Caco-2 (cell line): Measurements from ENCODE around the gene COL9A3. TPM values are rescaled to one million over a fixed set of nuclear protein-coding genes. Genes with fewer than 3 reads are reported as not detected.
"Not testable (repeated sequence)": the region's sequence is repeated elsewhere in the genome, so short reads cannot be mapped to it uniquely, and the experiment has no call there.

Experiments used
- BruUV-seq: library from RNA; stranded (reverse); fragments of 400-500 nt; replicated peaks from 2 replicates; lab custom pipeline; 2021; lab: Mats Ljungman, UMichigan
- CTCF ChIA-PET: fragments of 300-600 bp; sonication (Branson Sonifier 250); formaldehyde crosslinking; loops from one replicate; lab custom pipeline; 2022; ENCODE audit warnings: antibody characterized with exemption; lab: Charles Lee
- POLR2A ChIA-PET: fragments of 300-600 bp; sonication (Branson Sonifier 250); formaldehyde crosslinking; loops from one replicate; lab custom pipeline; 2022; ENCODE audit warnings: antibody characterized with exemption; lab: Charles Lee
- DNase-seq, 2 experiments: peaks; one replicate each; pipeline versions ENCODE4 v3.0.0 to v3.0.0-alpha.2; 2020 to 2022
- H3K27me3 ChIP-seq: replicated peaks from 2 replicates; pipeline ENCODE4 v1.6.0; 2011; ENCODE audit warnings: low read length; ENCODE audit not compliant: control insufficient read depth, insufficient read depth
- H3K36me3 ChIP-seq: 2 replicates; pipeline ENCODE4 v1.5.1; 2011; ENCODE audit warnings: low read length; ENCODE audit not compliant: control insufficient read depth, insufficient read depth
- H3K4me1 ChIP-seq: fragments of 250-450 bp; sonication (Bioruptor Pico); 2 replicates; pipeline ENCODE4 v1.5.1; 2020; ENCODE audit warnings: mild to moderate bottlenecking
- H3K4me3 ChIP-seq: 2 replicates; pipeline ENCODE4 v1.5.1; 2011; ENCODE audit warnings: low read depth, mild to moderate bottlenecking, control low read depth, low read length
- H3K9me3 ChIP-seq: fragments of 250-450 bp; sonication (Bioruptor Pico); 2 replicates; pipeline ENCODE4 v1.5.1; 2020; ENCODE audit warnings: mild to moderate bottlenecking, moderate library complexity
- H3K27ac Mint-ChIP-seq: one replicate; pipeline ENCODE4 v1.8.0; 2022; ENCODE audit warnings: mixed read lengths; ENCODE audit not compliant: unreplicated experiment
- H3K27me3 Mint-ChIP-seq: one replicate; pipeline ENCODE4 v1.8.0; 2022; ENCODE audit warnings: mixed read lengths; ENCODE audit not compliant: insufficient read depth, unreplicated experiment
- H3K36me3 Mint-ChIP-seq: one replicate; pipeline ENCODE4 v1.8.0; 2022; ENCODE audit warnings: mild to moderate bottlenecking, mixed read lengths; ENCODE audit not compliant: insufficient read depth, unreplicated experiment
- H3K4me1 Mint-ChIP-seq: one replicate; pipeline ENCODE4 v1.8.0; 2022; ENCODE audit warnings: low read depth, mixed read lengths; ENCODE audit not compliant: unreplicated experiment
- H3K4me3 Mint-ChIP-seq: one replicate; pipeline ENCODE4 v1.8.0; 2022; ENCODE audit warnings: mild to moderate bottlenecking, moderate library complexity, mixed read lengths; ENCODE audit not compliant: unreplicated experiment
- H3K9me3 Mint-ChIP-seq: one replicate; pipeline ENCODE4 v1.8.0; 2022; ENCODE audit warnings: mixed read lengths; ENCODE audit not compliant: unreplicated experiment
- CTCF ChIP-seq, 2 experiments: fragments of 200-600 bp in 1 of 2; IDR thresholded peaks; 1 replicate in 1 of 2; 2 replicates in 1 of 2; pipeline versions ENCODE4 v1.5.1 to v1.8.0; 2011 to 2022; ENCODE audit warnings: antibody characterized with exemption in 1 of 2, control low read depth in 1 of 2, inconsistent platforms in 1 of 2, low read depth in 1 of 2, low read length in 1 of 2, mild to moderate bottlenecking in 1 of 2, moderate library complexity in 1 of 2; ENCODE audit not compliant: insufficient read depth in 1 of 2, severe bottlenecking in 1 of 2, unreplicated experiment in 1 of 2
- intact Hi-C: fragments of 100-400 bp; cut with micrococcal nuclease; formaldehyde crosslinking; loops from one replicate; pipeline ENCODE4 v1.10.0; 2022; ENCODE audit not compliant: unreplicated experiment
- total RNA-seq: library from RNA; stranded (reverse); gene quantifications from 2 replicates; pipeline ENCODE4 v1.2.3, GENCODE V29; 2022

Gene COL9A3
- total RNA-seq, 1 experiment from 2014 or later, result 6.4 TPM

- Mint-ChIP-seq H3K4me3 (no peak overlapping the region), H3K36me3 (peaks cover 14% of the 10 kb centered on the region), H3K4me1 (no peaks in the 10 kb centered on the region), H3K27ac (no peak overlapping the region), H3K27me3 (no peaks in the 10 kb centered on the region), H3K9me3 (no peaks in the 10 kb centered on the region)
- intact Hi-C loops, result no loop called here
- H3K9me3 ChIP-seq, result no peaks in the 10 kb centered on the region
- CTCF ChIA-PET, result no interaction called here
- no peaks in the 10 kb centered on the region for H3K27me3 ChIP-seq
- BruUV-seq, result no TSS peak
- H3K36me3 ChIP-seq, result no peaks in the 10 kb centered on the region
- H3K4me3 ChIP-seq, result no peak overlapping the region
- no peak for TF ChIP-seq CTCF (IDR thresholded peaks at IDR 0.05; ENCODE audit: insufficient read depth in 1 of 2, low read depth in 1 of 2, low read length in 1 of 2, severe bottlenecking in 1 of 2, unreplicated experiment in 1 of 2)
- DNase-seq, result no peak
- H3K4me1 ChIP-seq, result no peaks in the 10 kb centered on the region
- POLR2A ChIA-PET, result no interaction called here
Observed at GRCh38 chr20:62852841-62853240, 36.0 kb downstream of the COL9A3 start.

DNA sequence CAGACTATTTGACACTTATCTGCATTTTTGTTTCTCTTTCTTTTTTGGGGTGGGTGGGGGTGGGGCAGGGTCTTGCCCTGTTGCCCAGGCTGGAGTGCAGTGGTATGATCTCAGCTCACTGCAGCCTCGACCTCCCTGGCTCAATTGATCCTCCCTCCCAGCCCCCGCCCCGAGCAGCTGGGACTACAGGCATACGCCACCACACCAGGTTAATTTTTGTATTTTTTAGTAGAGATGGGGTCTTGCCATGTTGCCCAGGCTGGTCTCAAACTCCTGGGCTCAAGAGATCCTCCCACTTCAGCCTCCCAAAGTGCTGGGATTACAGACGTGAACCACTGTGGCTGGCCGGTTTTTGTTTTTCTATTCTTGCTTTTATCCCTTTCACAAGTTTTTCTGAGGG, 36.5 kb downstream of the COL9A3 start:
- POLR2A ChIA-PET, BruUV-seq: not testable (repeated sequence)

DNA sequence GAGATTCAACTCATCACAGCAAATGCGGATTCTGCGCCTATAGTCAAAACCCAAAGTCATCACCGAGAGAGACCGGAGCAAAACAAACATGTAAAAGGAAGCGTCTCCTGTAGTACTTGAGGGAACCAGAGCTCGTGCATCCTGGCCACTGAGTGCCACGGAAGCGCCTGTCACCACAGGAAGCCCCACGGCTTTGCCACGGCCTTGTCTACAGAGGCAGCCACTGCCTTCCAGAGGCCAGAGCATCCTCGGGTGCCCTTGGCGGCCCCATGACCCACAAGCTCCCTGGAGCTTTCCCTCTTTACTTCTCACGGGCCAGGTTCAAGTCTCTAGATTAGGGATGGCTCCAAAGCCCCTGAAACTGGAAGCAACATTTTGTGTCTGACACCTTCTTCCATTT, 37.3 kb downstream of the COL9A3 start:
- H3K4me1 ChIP-seq, result no peaks in the 10 kb centered on the region
- POLR2A ChIA-PET, result no interaction called here
- Mint-ChIP-seq H3K27ac (no peak overlapping the region), H3K4me1 (no peaks in the 10 kb centered on the region), H3K36me3 (peaks cover 12% of the 10 kb centered on the region), H3K27me3 (no peaks in the 10 kb centered on the region), H3K9me3 (no peaks in the 10 kb centered on the region), H3K4me3 (no peak overlapping the region)
- CTCF ChIA-PET, result interaction anchor here (0.5 kb wide), 1 partner anchor 46 kb away, joined by 3 read pairs; no protein-coding TSS in a partner anchor
- H3K36me3 ChIP-seq, result no peaks in the 10 kb centered on the region
- DNase-seq, result no peak
- H3K9me3 ChIP-seq, result no peaks in the 10 kb centered on the region
- no TSS peak for BruUV-seq
- H3K4me3 ChIP-seq, result no peak overlapping the region
- no peak for TF ChIP-seq CTCF (IDR thresholded peaks at IDR 0.05; ENCODE audit: insufficient read depth in 1 of 2, low read depth in 1 of 2, low read length in 1 of 2, severe bottlenecking in 1 of 2, unreplicated experiment in 1 of 2)
- no peaks in the 10 kb centered on the region for H3K27me3 ChIP-seq
- intact Hi-C loops, result no loop called here

More for the DNA sequence above, 36.5 kb downstream of the COL9A3 start:
- DNase-seq, H3K27me3 ChIP-seq, H3K9me3 Mint-ChIP-seq, H3K36me3 ChIP-seq, H3K27me3 Mint-ChIP-seq, H3K9me3 ChIP-seq, H3K4me1 ChIP-seq, intact Hi-C loops, H3K4me3 Mint-ChIP-seq, H3K27ac Mint-ChIP-seq, H3K4me3 ChIP-seq, CTCF ChIA-PET, H3K4me1 Mint-ChIP-seq: not testable (repeated sequence)
- peaks cover 12% of the 10 kb centered on the region for H3K36me3 Mint-ChIP-seq

DNA sequence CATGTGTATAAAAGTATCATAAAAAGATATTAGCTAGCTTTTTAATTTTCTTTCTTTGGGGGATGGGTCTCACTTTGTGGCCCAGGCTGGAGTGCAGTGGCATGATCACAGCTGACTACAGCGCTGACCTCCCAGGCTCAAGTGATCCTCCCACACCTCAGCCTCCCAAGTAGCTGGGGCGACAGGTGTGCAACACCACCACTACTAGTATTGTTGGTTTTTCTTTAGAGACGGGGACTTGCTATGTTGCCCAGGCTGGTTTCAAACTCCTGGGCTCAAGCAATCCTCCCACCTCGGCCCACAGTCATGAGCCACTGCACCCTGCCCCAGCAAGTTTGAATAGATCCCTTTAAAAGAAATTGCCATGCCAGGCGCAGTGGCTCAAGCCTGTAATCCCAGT, 38.3 kb downstream of the COL9A3 start:
- no peak for TF ChIP-seq CTCF (IDR thresholded peaks at IDR 0.05; ENCODE audit: insufficient read depth in 1 of 2, low read depth in 1 of 2, low read length in 1 of 2, severe bottlenecking in 1 of 2, unreplicated experiment in 1 of 2)
- no peaks in the 10 kb centered on the region for H3K9me3 ChIP-seq
- intact Hi-C loops, result no loop called here
- Mint-ChIP-seq H3K27me3 (no peaks in the 10 kb centered on the region), H3K36me3 (peaks cover 14% of the 10 kb centered on the region), H3K9me3 (no peaks in the 10 kb centered on the region), H3K27ac (no peak overlapping the region), H3K4me3 (no peak overlapping the region), H3K4me1 (peaks cover 2% of the 10 kb centered on the region)
- no peak overlapping the region for H3K4me3 ChIP-seq
- BruUV-seq, result no TSS peak
- peaks cover 4% of the 10 kb centered on the region for H3K4me1 ChIP-seq
- DNase-seq, result no peak
- no peaks in the 10 kb centered on the region for H3K36me3 ChIP-seq
- ChIA-PET CTCF (no interaction called here), POLR2A (interaction anchor here (0.7 kb wide), 1 partner anchor 57 kb away, joined by 3 read pairs; no protein-coding TSS in a partner anchor)
- H3K27me3 ChIP-seq, result no peaks in the 10 kb centered on the region
